Smooth muscle cell (in vitro differentiated cells): Measurements from ENCODE around the gene FBXO39. TPM values are rescaled to one million over a fixed set of nuclear protein-coding genes. Genes with fewer than 3 reads are reported as not detected.
"Not testable (repeated sequence)": the region's sequence is repeated elsewhere in the genome, so short reads cannot be mapped to it uniquely, and the experiment has no call there.

Source experiments
- DNase-seq: peaks from one replicate; lab custom pipeline; 2025; ENCODE audit not compliant: unreplicated experiment; lab: John Stamatoyannopoulos, UW
- H2AFZ ChIP-seq: fragments of 200-600 bp; sonication (generic); 2 replicates; pipeline ENCODE4 v1.6.0; 2016; ENCODE audit warnings: antibody characterized with exemption, low read depth, mild to moderate bottlenecking
- H3F3A ChIP-seq: fragments of 200-600 bp; sonication (generic); 2 replicates; pipeline ENCODE4 v1.6.0; 2017; ENCODE audit warnings: antibody characterized with exemption, low read depth
- H3K27ac ChIP-seq: fragments of 200-600 bp; sonication (generic); 2 replicates; pipeline ENCODE4 v1.5.1; 2016; ENCODE audit warnings: low read depth, mild to moderate bottlenecking
- H3K27me3 ChIP-seq: fragments of 200-600 bp; sonication (generic); 2 replicates; pipeline ENCODE4 v1.6.1; 2016; ENCODE audit warnings: low read depth, mild to moderate bottlenecking
- H3K36me3 ChIP-seq: fragments of 200-600 bp; sonication (generic); 2 replicates; pipeline ENCODE4 v1.5.1; 2016; ENCODE audit warnings: low read depth
- H3K4me1 ChIP-seq: fragments of 200-600 bp; sonication (generic); 2 replicates; pipeline ENCODE4 v1.5.1; 2016; ENCODE audit warnings: low read depth
- H3K4me2 ChIP-seq: fragments of 200-600 bp; sonication (generic); 2 replicates; pipeline ENCODE4 v1.6.0; 2016; ENCODE audit warnings: mild to moderate bottlenecking
- H3K4me3 ChIP-seq: fragments of 200-600 bp; sonication (generic); 2 replicates; pipeline ENCODE4 v1.5.1; 2016; ENCODE audit warnings: mild to moderate bottlenecking
- H3K79me2 ChIP-seq: fragments of 200-600 bp; sonication (generic); 2 replicates; pipeline ENCODE4 v1.6.0; 2016; ENCODE audit warnings: low read depth, mild to moderate bottlenecking
- H3K9ac ChIP-seq: fragments of 200-600 bp; sonication (generic); 2 replicates; pipeline ENCODE4 v1.6.0; 2016; ENCODE audit warnings: low read depth
- H3K9me3 ChIP-seq: fragments of 200-600 bp; sonication (generic); replicated peaks from 2 replicates; pipeline ENCODE4 v1.5.1; 2016; ENCODE audit warnings: low read depth
- H4K20me1 ChIP-seq: fragments of 200-600 bp; sonication (generic); 2 replicates; pipeline ENCODE4 v1.6.0; 2016; ENCODE audit warnings: low read depth
- CTCF ChIP-seq: fragments of 200-600 bp; sonication (generic); IDR thresholded peaks from 2 replicates; pipeline ENCODE4 v1.5.1; 2017; ENCODE audit warnings: borderline replicate concordance, mild to moderate bottlenecking, antibody characterized with exemption; ENCODE audit not compliant: insufficient read depth, poor library complexity, severe bottlenecking
- WGBS: methylation state at CpG from one replicate; pipeline ENCODE4 v1.1.7; 2016; ENCODE audit warnings: low lambda C conversion rate; 5-methylcytosine and 5-hydroxymethylcytosine counted together
- polyA plus RNA-seq: library from polyadenylated mRNA; unstranded; fragments of >200 nt; fragmentation: Nextera tagmentation; extraction: Ambion mirVana; gene quantifications from 2 replicates; pipeline ENCODE4 v1.2.1, GENCODE V29; 2016
- total RNA-seq: library from RNA; depleted of rRNA; stranded (reverse); fragments of >200 nt; gene quantifications from 2 replicates; pipeline ENCODE4 v1.2.3, GENCODE V29; 2014

FBXO39 gene
- total and polyA plus RNA-seq, 2 experiments from 2014 or later = not detected

GRCh38 chr17:6815775-6816174 lies 39.8 kb downstream of the FBXO39 start:
- no peaks in the 10 kb centered on the region for H3K79me2 ChIP-seq
- H3K4me3 ChIP-seq = no peak overlapping the region
- H3F3A ChIP-seq = no peaks in the 10 kb centered on the region
- no peak overlapping the region for H3K27ac ChIP-seq
- no peak for DNase-seq
- no peak overlapping the region for H3K4me2 ChIP-seq
- no peaks in the 10 kb centered on the region for H3K9me3 ChIP-seq
- H3K4me1 ChIP-seq = no peaks in the 10 kb centered on the region
- H2AFZ ChIP-seq = no peak overlapping the region
- H3K27me3 ChIP-seq = no peaks in the 10 kb centered on the region
- WGBS = 89% methylated on average over 10 of the region's 10 CpGs
- H3K36me3 ChIP-seq = no peaks in the 10 kb centered on the region
- H4K20me1 ChIP-seq = no peaks in the 10 kb centered on the region
- TF ChIP-seq CTCF = no peak
- H3K9ac ChIP-seq = no peak overlapping the region

GRCh38 chr17:6816368-6816767 lies 40.4 kb downstream of the FBXO39 start:
- not testable (repeated sequence) for H3K4me2 ChIP-seq, H3K9me3 ChIP-seq, H3K9ac ChIP-seq, H3F3A ChIP-seq, DNase-seq, H2AFZ ChIP-seq, H3K27ac ChIP-seq, H3K36me3 ChIP-seq, H3K4me1 ChIP-seq, H3K79me2 ChIP-seq, H3K27me3 ChIP-seq, H3K4me3 ChIP-seq, H4K20me1 ChIP-seq
- 93% methylated on average over 3 of the region's 3 CpGs for WGBS

- Histone ChIP-seq H3K4me2 (no peak overlapping the region), H3F3A (no peaks in the 10 kb centered on the region), H2AFZ (no peak overlapping the region), H3K79me2 (no peaks in the 10 kb centered on the region), H3K9me3 (no peaks in the 10 kb centered on the region), H3K36me3 (no peaks in the 10 kb centered on the region), H3K4me1 (no peaks in the 10 kb centered on the region), H3K9ac (no peak overlapping the region), H3K27ac (no peak overlapping the region), H3K27me3 (no peaks in the 10 kb centered on the region), H3K4me3 (no peak overlapping the region), H4K20me1 (no peaks in the 10 kb centered on the region)
- TF ChIP-seq CTCF = no peak
- WGBS = 97% methylated on average over 3 of the region's 3 CpGs
- no peak for DNase-seq
These were observed 42.9 kb downstream of the FBXO39 start for GRCh38 chr17:6818938-6819337.

GRCh38 chr17:6823011-6823442 lies 47.0 kb downstream of the FBXO39 start:
- H3K27ac ChIP-seq = no peak overlapping the region
- no peak overlapping the region for H3K9ac ChIP-seq
- no peaks in the 10 kb centered on the region for H3F3A ChIP-seq
- H3K4me1 ChIP-seq = no peaks in the 10 kb centered on the region
- H2AFZ ChIP-seq = no peak overlapping the region
- H3K36me3 ChIP-seq = no peaks in the 10 kb centered on the region
- H3K27me3 ChIP-seq = peaks cover 3% of the 10 kb centered on the region
- H3K9me3 ChIP-seq = no peaks in the 10 kb centered on the region
- H3K4me2 ChIP-seq = no peak overlapping the region
- no peak for TF ChIP-seq CTCF
- no peaks in the 10 kb centered on the region for H3K79me2 ChIP-seq
- H3K4me3 ChIP-seq = no peak overlapping the region
- H4K20me1 ChIP-seq = no peaks in the 10 kb centered on the region
- DNase-seq = no peak
